ENCODE data around the gene NFIA. TPM values are rescaled to one million over a fixed set of nuclear protein-coding genes. Genes with fewer than 3 reads are reported as not detected.

NFIA gene
- total and polyA plus RNA-seq, 7 donors: 4.0 to 42.7 (median 30.6) TPM

DNA sequence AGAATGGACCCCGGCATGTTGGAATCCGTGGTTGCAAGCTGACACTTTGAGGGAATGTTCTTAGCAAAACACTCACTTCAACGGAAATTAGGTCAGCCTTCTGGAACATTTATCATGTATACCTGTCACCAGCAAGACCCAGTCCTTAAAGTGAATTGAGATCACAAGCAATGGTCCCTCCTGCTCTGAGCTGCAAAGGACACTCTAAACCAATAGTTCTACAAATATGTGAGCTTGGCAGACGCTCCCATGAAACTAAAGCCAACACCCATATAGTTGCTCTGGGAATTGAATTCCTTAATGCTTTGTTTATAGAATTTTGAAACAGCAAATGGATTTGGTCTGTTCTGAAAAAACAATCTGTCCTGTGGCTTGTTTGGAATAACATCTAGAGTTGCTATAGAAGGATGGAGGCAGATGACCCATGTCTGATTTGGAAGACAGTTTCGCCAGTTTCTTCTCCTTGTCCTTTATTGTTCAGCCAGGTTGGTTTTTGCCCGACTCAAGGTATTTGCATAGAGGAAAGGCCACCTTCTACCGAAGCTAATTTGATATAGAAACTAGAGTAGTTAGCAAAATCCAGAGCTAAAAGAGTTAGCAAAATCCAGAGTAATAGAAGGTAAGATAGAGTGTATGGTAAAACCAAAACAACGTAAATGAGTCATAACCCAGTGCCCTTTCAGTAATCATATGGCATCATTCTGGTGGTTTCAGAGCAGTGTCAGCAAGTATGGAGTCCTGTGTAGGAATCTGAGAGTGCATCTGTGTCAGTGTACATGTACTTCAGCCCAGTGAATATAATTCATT is 236.2 kb downstream of the NFIA start:
- peak in 1 of 2 donors; percentile 34 for DNase-seq
- WGBS, 3 donors: 19 to 27% (median 20%) methylated on average over 8 of the region's 8 CpGs
- peak overlapping the region; percentile 42 for H3K4me3 ChIP-seq
- intact Hi-C loops (cut with DNase I): no loop called here
- peak overlapping the region; percentile 71 for H3K27ac ChIP-seq
- TF ChIP-seq, protein P1, sequence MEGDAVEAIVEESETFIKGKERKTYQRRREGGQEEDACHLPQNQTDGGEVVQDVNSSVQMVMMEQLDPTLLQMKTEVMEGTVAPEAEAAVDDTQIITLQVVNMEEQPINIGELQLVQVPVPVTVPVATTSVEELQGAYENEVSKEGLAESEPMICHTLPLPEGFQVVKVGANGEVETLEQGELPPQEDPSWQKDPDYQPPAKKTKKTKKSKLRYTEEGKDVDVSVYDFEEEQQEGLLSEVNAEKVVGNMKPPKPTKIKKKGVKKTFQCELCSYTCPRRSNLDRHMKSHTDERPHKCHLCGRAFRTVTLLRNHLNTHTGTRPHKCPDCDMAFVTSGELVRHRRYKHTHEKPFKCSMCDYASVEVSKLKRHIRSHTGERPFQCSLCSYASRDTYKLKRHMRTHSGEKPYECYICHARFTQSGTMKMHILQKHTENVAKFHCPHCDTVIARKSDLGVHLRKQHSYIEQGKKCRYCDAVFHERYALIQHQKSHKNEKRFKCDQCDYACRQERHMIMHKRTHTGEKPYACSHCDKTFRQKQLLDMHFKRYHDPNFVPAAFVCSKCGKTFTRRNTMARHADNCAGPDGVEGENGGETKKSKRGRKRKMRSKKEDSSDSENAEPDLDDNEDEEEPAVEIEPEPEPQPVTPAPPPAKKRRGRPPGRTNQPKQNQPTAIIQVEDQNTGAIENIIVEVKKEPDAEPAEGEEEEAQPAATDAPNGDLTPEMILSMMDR (IDR thresholded peaks at IDR 0.05): no peak
- no peaks in the 10 kb centered on the region for H3K27me3 ChIP-seq (ENCODE audit: insufficient read depth in 3 of 3, low read length in 2 of 3)
- no peaks in the 10 kb centered on the region for H3K9me3 ChIP-seq
- H3K36me3 ChIP-seq (ENCODE audit: insufficient read depth in 1 of 2, low read depth in 1 of 2): no peaks in the 10 kb centered on the region
- peaks cover 35% of the 10 kb centered on the region for H3K4me1 ChIP-seq
- peak; percentile 77 to 84 (median 81) for ATAC-seq

- peaks cover 35% of the 10 kb centered on the region for H3K4me1 ChIP-seq
Observed at GRCh38 chr1:61320575-61320974, 238.2 kb downstream of the NFIA start.

GRCh38 chr1:61322008-61322744 is 239.8 kb downstream of the NFIA start:
- no peak overlapping the region for H3K4me3 ChIP-seq
- no peaks in the 10 kb centered on the region for H3K27me3 ChIP-seq (ENCODE audit: insufficient read depth in 3 of 3, low read length in 2 of 3)
- intact Hi-C loops (cut with DNase I): no loop called here
- WGBS, 3 donors: 89 to 95% (median 94%) methylated on average over 7 of the region's 7 CpGs
- H3K4me1 ChIP-seq: peaks cover 31% of the 10 kb centered on the region
- ATAC-seq: no peak
- H3K9me3 ChIP-seq: no peaks in the 10 kb centered on the region
- H3K36me3 ChIP-seq (ENCODE audit: insufficient read depth in 1 of 2, low read depth in 1 of 2): no peaks in the 10 kb centered on the region
- no peak overlapping the region for H3K27ac ChIP-seq
- DNase-seq: no peak
- TF ChIP-seq, protein P1 (IDR thresholded peaks at IDR 0.05): no peak

More at GRCh38 chr1:61320575-61320974, 238.2 kb downstream of the NFIA start:
- TF ChIP-seq, protein P1 (IDR thresholded peaks at IDR 0.05): no peak
- H3K27ac ChIP-seq: no peak overlapping the region
- H3K9me3 ChIP-seq: no peaks in the 10 kb centered on the region
- 74 to 84% (median 83%) methylated on average over 2 of the region's 2 CpGs for WGBS, 3 donors
- no peak overlapping the region for H3K4me3 ChIP-seq
- DNase-seq (no peak), ATAC-seq (no peak)
- no peaks in the 10 kb centered on the region for H3K27me3 ChIP-seq (ENCODE audit: insufficient read depth in 3 of 3, low read length in 2 of 3)
- intact Hi-C loops (cut with DNase I): no loop called here
- no peaks in the 10 kb centered on the region for H3K36me3 ChIP-seq (ENCODE audit: insufficient read depth in 1 of 2, low read depth in 1 of 2)

- DNase-seq (no peak), ATAC-seq (no peak)
- Histone ChIP-seq H3K4me3 (no peak overlapping the region), H3K4me1 (peaks cover 25% of the 10 kb centered on the region), H3K27me3 (ENCODE audit: insufficient read depth in 3 of 3, low read length in 2 of 3) (no peaks in the 10 kb centered on the region), H3K36me3 (ENCODE audit: insufficient read depth in 1 of 2, low read depth in 1 of 2) (no peaks in the 10 kb centered on the region), H3K27ac (no peak overlapping the region), H3K9me3 (no peaks in the 10 kb centered on the region)
- intact Hi-C loops (cut with DNase I): no loop called here
- TF ChIP-seq, protein P1 (IDR thresholded peaks at IDR 0.05): no peak
Observed at GRCh38 chr1:61322769-61323168, 240.4 kb downstream of the NFIA start.

Measured in psoas muscle (tissue), 8 donors.